Activated CD4-positive, alpha-beta T cell treated with anti-CD3 and anti-CD28 coated beads, Interleukin-2, amount 50 U/mL, for 4 hours (primary cell): Measurements from ENCODE around the gene YTHDC2.
"Not testable (repeated sequence)": the region's sequence is repeated elsewhere in the genome, so short reads cannot be mapped to it uniquely, and the experiment has no call there.

Experiments used
- DNase-seq, 2 experiments: peaks; one replicate each; pipeline ENCODE4 v3.0.0-alpha.2; 2020

The YTHDC2 gene

DNA sequence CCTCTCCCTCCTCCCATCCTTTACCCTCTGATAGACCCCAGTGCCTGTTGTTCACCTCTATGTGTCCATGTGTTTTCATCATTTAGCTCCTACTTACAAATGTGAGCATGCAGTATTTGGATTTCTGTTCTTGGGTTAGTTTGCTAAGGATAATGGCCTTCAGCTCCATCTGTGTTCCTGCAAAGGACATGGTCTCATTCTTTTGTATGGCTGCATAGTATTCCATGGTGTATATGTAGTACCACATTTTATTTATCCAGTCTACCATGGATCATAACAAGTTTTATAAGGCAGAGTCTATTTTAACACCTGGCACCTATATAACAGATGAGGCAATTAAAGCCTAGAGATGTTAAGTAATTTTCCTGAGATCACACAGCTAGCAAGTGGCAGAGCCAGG, 7.4 kb downstream of the YTHDC2 start:
- DNase-seq: no peak

DNA sequence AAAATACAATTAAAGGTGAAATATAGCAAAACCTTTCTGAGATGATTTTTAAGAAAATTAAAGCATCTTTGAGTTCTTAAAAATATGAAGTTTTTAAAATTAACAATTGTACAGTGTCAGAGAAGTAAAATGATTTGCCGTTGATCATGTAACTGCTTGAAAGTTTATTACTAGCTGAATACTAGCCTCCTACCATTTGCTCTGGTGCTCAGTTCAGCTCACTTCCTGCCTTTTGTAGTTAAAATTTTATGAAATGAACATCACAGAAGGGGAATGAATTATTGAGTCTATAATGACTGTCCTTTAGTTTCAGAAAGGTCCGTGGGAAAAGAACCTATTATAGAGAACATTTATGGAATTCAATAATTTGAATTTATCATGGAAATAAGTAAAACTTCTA, 9.7 kb downstream of the YTHDC2 start:
- no peak for DNase-seq

DNA sequence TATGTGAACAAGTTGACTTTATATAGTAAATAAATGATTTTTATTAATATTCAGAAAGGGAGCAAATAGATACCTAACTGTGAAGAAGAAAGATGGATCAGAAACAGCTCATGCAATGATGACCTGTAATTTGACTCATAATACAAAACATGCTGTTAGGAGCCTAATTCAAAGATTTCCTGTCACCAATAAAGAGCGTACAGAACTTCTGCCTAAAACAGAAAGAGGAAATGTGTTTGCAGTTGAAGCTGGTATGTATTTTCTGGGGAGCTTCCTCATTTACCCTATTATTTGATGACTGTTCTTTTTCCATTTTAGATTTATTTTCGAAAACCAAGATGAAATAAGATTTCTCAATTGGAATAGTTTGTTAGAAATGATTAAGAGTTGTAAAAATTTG, 11.4 kb downstream of the YTHDC2 start:
- no peak for DNase-seq

DNA sequence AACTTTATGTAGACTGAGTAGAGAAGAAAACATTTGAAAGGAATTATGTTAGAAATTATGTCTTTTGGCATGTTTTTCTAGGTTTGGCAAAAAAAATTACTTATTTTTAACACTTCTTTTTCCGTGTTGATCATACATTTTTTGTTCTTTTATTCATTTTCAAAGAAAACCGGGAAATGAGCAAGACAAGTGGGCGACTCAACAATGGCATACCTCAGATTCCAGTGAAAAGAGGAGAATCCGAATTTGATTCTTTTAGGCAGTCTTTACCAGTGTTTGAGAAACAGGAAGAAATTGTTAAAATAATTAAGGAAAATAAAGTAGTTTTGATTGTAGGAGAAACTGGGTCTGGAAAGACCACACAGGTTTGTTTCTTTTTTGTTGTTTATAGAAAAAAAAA, 12.9 kb downstream of the YTHDC2 start:
- DNase-seq: no peak

DNA sequence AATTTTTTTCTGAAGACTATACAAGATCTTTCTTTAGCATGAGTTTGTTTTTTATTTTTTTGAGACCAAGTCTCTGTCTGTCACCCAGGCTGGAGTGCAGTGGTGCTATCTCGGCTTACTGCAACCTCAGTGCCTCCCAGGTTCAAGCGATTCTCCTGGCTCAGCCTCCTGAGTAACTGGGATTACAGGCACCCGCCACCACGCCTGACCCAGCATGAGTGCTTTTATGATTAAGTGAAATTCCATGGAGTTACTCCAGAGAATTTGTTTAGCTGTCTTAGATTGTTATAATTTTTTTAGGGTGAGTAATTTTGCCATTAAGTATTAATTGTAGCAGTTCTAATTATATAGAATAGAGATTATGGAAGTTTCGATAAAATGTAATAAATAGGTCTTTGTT, 14.3 kb downstream of the YTHDC2 start:
- no peak for DNase-seq

DNA sequence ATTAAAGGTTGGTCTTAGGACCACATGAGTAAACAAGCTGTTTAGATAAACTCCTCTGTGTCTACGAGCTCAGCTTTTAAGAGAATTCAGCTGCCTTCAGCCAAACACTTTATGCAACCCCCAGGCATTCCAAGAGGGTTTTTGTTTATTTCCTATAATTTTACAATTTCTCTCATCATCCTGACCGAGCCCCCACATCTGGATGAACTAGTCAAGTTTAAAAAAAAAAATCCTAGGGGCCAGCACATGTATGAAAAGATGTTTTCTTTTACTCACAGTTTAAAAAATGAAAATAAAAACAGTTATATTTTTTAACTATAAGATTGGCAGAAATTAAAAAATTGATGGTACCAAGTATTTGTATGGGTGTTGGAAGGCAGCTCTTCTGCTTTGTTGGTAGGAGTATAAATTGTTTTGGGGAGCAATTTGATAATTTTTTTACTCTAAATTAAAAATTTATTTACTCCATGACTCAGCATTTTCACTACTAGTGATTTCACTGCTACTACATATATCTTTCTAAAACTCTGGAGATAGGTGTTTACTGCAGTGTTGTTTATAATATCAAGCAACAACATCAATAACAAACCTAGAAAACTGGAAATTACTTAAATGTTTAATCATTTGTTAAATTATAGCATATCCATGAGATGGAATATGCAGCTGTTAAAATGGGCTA, 18.1 kb downstream of the YTHDC2 start:
- DNase-seq: no peak

DNA sequence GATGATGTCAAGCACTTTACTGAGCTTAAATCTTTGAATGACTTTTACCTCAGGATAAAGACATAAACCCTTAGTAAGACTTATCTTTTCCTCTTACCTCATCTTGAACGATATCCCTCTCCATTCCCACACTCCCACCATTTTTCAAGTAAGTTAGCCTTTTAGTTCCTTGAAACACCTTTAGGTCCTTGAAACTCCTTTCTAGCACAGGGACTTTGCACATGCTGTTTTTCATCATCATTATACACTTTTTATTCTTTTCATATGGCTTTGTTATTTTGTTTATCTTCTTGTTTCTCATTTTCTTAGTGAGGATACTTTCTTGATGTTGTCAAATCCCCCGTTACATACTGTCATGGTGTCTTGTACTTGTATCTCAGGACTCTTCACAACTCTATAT, 24.8 kb downstream of the YTHDC2 start:
- no peak for DNase-seq

DNA sequence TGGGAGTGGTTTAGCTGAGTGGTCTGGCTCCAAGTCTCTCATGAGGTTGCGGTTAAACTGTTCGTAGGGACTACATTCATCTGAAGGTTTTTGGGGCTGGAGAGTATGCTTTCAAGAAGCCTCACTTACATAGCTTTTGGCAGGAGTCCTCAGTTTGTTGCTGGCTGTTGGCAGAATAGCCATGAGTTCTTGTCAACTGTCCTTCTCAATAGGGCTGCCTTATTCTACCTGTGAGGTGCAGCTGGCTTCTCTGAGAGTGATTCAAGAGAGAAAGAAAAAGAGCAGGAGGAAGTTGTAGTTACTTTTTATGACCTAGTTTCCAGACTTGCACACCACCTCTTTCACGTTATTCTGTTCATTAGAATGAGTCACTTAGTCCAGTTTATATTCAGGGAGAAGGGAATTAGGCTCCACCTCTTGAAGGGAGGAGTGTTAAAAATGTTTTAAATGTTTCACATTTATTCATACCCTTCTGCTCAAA, 33.2 kb downstream of the YTHDC2 start:
- DNase-seq: no peak

DNA sequence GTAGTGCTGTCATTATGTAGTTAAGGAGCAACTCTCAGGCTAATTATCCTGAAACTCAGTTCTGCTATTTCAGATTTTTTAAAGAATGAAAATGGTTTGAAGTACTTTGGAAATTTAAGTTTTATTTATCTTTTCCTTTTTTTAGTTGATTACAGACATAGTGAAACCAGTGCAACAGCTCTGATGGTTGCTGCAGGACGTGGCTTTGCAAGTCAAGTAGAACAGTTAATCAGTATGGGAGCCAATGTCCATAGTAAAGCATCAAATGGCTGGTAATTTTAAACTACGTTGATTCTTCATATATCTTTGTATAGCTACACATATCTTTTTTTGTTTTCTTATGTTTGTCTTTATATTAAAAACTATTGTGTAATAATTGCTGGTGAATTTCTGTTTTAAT, 34.9 kb downstream of the YTHDC2 start:
- DNase-seq: no peak

DNA sequence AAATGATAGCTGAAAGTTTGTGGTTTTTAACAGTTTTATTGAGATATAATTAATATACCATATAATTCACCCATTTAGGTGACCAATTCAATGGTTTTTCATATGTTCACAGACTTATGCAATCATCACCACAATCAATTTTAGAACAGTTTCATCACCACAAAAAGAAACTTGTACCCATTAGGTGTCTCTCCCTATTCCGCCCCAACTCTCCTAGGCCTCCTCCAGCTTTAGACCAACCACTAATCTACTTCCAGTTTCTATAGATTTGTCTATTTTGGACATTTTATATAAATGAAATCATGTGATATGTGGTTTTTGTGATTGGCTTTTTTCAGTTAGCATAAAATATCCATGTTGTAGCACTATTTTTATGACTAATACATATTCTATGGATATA, 38.6 kb downstream of the YTHDC2 start:
- no peak for DNase-seq

DNA sequence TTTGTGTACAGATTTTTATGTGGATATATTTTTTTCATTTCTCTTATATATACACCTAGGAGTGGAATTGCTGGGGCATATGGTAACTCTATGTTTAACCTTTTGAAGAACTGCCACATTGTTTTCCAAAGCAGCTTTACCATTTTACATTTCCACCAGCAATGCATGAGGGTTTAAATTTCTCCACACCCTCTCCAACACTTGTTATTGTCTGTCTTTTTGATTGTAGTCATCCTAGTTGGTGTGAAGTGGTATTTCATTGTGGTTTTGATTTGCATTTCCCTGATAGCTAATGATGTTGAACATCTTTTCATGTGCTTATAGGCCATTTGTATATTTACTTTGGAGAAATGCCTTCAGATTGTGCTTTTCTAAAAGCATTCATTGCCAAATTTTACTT, 39.1 kb downstream of the YTHDC2 start:
- no peak for DNase-seq

DNA sequence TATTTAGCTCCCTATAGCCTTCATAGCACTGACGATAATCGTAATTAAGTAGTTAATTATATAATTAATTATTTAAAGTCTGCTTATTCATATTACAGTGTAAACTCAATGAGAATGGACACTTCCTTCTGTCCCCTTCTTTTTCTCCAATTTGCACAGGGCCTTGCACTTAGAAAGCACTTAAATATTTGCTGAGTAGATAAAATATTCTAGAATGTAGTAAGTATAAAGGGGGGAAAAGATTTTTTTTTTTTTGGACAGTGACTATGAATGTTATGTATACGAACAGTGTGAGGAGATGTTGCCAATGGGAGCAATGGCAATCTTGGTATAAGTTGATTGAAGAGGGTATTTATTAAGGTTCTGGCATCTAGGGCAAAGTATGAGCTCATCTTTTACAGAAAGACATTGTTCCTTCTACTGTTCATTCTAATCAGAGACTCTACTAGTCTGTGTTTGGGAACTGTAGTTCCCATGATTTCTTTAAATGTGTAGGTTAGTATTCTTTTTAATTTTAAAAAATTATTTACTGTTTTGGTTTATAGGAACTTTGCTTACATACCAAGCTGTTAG, 49.4 kb downstream of the YTHDC2 start:
- DNase-seq: no peak

DNA sequence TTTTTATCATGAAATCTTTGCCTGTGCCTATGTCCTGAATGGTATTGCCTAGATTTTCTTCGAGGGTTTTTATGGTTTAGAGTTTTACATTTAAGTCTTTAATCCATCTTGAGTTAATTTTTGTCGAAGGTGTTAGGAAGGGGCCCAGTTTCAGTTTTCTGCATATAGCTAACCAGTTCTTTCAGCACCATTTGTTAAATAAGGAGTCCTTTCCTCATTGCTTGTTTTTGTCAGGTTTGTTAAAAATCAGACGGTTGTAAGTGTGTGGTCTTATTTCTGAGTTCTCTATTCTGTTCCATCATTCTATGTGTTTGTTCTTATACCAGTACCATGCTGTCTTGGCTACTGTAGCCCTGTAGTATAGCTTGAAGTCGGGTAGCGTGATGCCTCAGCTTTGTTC, 55.9 kb downstream of the YTHDC2 start:
- DNase-seq: no peak

DNA sequence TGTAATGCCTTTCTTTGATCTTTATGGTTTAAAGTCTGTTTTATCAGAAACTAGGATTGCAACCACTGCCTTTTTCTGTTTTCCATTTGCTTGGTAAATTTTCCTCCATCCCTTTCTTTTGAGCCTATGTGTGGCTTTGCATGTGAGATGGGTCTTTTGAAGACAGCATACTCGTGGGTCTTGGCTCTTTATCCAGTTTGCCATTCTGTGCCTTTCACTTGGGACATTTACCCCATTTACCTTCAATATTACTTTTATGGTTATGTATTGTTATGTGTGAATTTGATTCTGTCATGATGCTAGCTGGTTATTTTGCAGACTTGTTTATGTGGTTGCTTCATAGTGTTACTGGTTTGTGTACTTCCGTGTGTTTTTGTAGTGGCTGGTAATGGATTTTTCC, 59.2 kb downstream of the YTHDC2 start:
- no peak for DNase-seq

DNA sequence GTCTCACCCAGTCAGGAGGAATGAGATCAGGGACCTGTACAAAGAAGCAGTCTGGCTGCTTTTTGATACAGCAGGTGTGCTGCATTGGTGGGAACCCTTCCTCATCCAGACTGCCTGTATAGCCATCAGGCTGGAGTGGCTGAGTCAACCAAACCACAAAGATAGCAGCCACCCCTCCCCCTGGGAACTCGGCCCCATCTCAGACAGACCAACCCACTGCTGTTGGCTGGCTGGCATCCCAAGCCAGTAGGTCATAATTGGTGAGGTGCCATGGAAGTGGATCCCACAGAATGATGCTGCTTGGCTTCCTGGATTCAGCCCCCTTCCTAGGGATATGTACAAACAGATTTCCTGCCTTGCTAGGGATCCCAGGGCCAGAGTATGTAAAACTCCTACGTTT, 60.9 kb downstream of the YTHDC2 start:
- no peak for DNase-seq

DNA sequence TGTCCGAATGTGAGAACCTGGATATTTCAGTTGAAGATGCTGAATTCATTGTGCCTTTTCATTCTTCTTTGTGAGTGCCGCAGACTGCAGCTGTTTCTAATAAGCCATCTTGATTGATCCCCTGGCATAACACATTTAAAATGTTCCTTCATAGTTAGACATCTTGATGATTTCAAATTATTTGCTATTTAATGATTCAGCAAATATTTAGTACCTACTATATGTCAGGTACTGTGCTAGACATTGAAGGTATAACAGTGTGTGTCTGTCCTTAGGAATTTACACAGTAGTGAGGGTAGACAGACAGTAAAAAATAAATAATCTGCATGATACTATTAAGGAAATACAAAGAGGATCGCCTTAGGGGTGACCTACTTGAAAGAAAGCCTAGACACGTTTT, 61.6 kb downstream of the YTHDC2 start:
- no peak for DNase-seq

DNA sequence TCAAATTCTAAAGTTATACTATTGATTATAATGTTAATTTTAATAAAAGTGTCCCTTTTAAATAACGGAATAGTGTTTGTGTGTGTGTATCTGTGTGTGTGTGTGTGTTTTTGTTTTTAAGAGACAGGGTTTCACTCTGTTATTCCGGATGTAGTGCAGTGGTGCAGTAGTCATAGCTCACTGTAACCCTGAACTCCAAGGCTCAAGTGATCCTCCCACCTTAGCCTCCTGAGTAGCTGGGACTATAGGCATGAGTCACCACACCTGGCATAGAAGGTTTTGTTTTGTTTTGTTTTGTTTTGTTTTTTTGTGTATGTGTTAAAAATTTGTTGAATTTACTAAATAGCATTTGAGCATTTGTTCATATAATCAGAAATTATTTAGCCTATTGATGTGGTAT, 64.6 kb downstream of the YTHDC2 start:
- DNase-seq: no peak

DNA sequence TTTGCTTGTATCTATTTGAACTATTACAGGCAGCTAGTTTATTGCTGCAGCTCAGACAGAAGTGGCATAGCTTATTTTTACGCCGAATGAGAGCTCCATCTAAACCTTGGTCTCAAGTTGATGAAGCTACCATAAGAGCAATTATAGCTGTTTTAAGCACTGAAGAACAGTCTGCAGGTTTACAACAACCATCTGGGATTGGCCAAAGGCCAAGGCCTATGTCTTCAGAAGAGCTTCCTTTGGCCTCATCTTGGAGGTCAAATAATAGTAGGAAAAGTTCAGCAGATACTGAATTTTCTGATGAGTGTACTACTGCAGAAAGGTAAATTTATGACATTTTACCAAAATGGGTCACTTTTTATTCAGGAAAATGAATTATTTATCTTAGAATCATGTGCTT, 67.9 kb downstream of the YTHDC2 start:
- DNase-seq: no peak

DNA sequence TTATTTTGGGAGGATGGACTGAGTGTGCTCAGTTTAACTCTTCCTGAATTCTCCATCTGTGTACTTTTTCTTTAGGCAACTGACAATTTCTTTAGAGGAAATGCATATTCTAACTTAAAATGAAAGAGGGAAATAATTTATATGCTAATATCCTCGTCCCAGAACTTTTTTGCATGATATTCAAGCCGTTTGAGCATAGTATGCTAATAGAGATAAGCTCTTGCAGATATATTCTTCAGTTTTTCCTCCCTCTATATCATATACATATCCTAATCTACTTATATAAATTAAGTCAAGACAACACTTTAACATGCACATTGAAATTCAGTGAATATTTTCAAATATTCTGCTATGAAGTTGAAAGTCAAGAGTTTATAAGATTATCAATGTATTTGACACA, 84.7 kb downstream of the YTHDC2 start:
- no peak for DNase-seq

DNA sequence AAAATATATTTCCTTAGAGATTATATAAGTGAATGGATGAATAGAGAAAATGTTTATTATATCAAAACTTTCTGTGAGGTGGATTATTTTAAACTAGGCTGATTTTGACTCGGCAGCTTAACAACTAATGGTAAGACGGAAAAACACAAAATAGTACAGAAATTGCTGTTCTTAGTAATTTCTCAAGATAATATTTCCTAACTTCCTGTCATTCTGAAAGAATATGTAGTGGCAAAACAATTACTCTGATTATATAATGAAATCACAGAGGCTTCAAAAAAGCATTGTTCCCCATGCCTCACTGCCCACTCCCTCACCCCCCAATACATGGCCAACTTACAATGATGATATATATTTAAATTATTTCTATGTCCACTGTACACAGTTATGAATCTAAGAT, 85.4 kb downstream of the YTHDC2 start:
- no peak for DNase-seq

DNA sequence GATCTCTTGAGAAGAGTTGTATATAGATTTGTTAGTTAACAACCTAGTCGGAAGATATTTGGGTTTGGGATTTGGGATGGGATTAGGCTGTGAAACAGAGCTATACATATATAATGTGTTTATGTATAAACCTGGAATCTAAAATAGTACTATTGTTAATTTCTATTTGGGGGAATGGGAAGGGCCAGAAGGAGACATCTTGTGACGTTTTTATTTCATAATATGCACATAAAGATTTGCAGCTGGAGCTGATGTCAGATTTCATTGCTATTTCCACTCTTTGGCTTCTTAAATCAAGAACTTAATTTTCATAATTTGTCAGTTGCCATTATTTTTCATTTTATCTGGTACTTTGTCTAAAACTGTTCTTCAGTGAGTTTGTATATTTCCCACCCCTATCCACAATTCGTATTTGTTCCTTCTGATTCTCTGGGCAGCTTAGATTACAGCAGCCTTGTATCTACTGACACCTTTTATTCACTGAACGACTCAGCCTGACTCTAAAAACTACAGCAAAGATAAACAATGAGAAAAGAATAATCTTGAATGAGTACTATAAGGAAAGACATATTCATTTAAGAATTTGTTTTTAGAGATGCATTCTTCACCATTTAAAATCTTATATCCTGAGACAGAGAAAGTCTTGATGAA, 86.9 kb downstream of the YTHDC2 start:
- no peak for DNase-seq

DNA sequence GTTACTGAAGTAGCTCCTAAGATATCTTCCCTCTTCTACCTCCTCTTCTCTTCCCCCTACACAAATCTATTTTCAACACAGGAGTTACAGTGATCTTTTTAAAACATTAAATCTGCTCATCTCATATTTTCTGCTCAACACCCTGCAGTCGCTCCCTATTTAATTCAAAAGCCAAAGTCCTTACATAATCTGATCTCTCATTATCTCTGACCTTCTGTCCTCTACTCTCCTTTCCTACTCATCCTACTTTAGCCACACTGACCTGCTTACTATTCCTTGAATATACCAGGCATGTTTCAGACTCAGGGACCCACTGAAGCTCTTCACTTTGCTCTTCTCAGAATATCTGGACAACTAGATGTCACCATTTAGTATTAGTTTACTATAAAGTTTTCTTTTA, 87.9 kb downstream of the YTHDC2 start:
- DNase-seq: no peak

DNA sequence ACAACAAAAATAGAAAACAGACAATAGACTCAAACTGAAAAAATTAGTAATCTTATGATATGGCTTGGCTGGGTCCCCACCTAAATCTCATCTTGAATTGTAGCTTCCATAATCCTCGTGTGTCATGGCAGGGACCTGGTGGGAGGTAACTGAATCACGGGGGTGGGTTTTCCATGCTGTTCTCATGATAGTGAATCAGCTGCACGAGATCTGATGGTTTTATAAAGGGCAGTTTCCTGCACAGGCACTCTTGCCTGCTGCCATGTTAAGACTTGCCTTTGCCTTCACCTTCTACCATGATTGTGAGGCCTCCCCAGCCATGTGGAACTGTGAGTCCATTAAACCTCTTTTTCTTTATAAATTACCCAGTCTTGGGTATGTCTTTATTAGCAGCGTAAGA, 89.8 kb downstream of the YTHDC2 start:
- DNase-seq: not testable (repeated sequence)

DNA sequence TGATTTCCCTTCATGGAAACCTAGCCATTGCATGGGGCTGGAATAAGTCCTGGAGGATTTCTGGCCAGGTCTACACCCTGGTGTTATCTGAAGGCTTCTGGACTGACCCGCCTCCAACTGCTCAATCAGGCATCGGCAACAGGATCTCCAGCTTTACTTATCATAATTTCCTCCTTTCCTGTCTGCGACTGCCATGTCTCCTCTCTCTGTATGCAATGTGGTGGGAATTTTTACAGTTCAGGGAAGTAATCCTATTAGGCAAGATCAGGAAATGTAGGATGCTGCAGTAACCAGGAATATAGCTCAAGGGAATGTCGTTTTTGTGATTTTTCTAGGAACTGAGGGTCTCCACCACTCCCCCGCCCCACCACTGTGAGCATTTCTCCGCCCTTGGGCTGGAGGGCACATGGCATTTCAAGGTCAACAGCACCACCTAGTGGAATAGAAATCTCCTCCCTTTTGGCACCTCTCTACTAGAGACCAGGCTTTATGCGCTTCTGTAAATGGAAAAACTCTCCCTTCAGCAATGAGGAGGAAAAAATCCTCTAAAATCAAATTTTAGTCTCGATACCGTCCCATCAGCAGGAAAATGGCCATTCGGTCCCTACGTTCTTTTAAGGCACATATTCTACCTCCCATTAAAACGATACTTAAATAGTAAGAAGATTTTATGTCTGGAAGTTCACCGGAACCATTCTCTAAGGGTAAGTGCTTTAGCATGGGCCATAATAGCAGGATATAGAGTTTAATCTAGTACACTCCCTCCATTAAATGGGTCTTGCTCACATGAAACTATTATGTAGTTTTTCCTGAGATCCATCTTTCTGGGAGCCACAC, 93.0 kb downstream of the YTHDC2 start:
- peak; percentile 15 to 18 for DNase-seq
